NCI-H2081 treated with DMSO at 0.1 percent for 48 hours (cell line): ENCODE results near the gene WDR7.
"Not testable (repeated sequence)": the region's sequence is repeated elsewhere in the genome, so short reads cannot be mapped to it uniquely, and the experiment has no call there.

Experiments
- DNase-seq: peaks from one replicate; lab custom pipeline; 2025; lab: John Stamatoyannopoulos, UW

Gene WDR7

DNA sequence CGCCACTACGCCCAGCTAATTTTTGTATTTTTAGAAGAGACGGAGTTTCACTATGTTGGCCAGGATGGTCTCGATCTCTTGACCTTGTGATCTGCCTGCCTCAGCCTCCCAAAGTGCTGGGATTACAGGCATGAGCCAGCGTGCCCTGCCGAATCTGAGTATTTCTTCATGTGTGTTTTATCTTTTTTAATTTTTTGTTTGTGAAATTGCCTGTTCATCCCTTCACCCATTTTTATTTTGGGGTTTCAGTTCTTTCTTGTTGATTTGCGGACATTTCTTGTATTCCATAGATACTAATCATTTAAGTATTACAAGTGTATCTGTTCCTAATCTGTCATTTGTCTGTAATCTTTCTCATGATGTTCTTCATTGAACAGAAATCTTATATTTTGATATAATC lies 3.1 kb downstream of the WDR7 start:
- DNase-seq, result not testable (repeated sequence)

DNA sequence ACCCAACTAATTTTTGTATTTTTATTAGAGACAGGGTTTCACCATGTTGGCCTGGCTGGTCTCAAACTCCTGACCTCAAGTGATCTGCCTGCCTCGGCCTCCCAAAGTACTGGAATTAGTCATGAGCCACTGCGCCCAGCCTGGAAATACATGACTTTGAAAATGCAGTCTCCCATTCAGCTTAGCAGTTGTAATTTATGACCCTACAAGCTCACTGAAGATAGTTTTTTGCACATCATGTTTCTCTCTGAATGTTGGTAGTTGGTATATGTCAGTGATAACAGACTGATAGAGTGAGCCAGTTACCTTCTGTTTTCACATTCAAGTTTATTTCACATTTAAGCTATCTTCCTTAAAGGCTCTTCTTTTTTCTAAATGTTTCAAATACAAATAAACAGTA lies 7.1 kb downstream of the WDR7 start:
- no peak for DNase-seq

GRCh38 chr18:56659111-56659510 lies 8.0 kb downstream of the WDR7 start:
- DNase-seq, result no peak

DNA sequence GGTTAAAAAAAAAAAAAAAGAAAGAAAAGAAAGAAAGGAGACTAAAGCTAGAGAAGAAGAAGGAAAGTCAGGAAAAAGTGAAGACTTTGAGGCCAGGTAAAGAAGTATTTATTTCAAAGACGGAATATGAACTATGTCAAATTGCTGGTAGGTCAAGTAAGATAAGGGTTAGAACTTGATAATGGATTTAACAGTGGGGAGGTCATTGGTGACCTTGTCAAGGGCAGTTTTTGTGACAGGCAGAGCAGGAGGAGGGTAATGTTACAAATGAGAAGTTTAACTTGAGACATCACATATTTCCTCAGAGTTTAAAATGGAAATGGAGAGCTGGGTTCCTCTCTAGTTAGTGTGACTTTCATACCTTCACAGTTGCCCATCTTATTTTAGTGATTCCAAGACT lies 9.5 kb downstream of the WDR7 start:
- DNase-seq, result no peak

GRCh38 chr18:56661360-56662062 lies 10.4 kb downstream of the WDR7 start:
- DNase-seq, result no peak

DNA sequence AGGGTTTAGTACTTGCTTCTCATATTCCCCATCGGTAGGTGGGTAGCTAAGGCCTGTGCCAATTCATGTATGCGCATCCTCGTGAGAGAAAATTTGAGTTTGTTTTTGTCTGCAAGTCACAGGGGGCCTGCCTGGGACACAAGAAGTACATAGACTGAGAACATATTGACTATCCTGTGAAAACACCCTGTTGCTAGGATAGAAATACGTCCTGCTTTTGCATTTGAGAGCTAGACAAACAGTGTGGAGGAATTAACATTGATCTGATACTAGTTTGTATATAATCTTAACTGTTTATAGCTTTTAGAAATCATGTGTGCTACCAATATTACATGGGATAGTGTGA lies 10.9 kb downstream of the WDR7 start:
- DNase-seq, result no peak

DNA sequence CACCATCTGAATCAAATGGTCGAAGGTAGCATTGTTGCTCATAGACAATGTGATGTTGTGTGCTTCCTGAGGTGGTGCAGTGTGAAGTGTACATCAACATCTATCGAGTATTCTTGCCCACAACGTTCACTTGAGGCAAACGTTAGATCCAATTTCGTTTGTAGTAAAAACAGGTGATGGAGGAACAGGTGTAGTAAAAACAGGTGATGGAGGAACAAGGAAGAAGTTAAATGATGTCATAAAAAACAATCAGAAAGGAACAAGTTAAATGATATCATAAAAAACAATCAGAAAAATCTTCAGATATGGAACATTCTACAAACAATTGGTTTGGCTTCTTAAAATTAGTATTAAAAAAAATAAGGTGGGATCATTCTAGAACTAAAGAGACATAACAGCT lies 11.3 kb downstream of the WDR7 start:
- DNase-seq, result no peak

- DNase-seq, result no peak
Measured at GRCh38 chr18:56662902-56663301, 11.7 kb downstream of the WDR7 start.

- no peak for DNase-seq
Measured at GRCh38 chr18:56672391-56672790, 21.2 kb downstream of the WDR7 start.

GRCh38 chr18:56672981-56673380 lies 21.8 kb downstream of the WDR7 start:
- DNase-seq, result no peak

- DNase-seq, result no peak
Measured at GRCh38 chr18:56676639-56677038, 25.5 kb downstream of the WDR7 start.

DNA sequence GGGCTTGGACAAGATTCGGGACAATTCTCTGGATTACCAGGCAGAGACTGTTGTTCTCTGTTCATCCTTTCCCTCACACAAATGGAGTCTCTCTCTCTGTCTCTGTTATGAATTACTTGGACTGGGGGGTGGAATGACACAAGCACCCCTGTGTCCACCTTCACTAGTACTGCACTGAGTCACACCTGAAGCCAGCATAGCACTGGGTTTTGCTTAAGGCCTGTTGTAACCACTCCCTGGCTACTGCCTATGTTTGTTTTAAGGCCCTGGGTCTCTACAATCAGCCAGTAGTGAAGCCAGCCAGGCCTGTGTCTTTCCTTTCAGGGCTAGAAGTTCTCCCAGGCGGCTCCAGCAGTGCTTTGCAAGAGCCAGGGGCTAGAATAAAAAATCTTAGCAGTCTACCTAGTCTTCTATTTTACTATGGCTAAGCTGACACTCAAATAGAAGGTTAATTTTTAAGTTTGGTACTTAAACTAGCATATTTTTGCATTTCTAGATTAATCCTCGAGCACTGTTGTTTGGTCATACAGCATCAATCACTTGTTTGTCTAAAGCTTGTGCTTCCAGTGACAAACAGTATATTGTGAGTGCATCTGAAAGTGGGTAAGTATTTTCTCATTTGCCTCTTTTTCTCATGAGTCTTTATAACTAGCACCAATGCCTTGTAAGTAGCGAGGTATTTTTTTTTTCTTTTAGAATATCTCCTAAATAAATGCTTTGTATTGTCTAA lies 27.8 kb downstream of the WDR7 start:
- DNase-seq, result no peak

GRCh38 chr18:56684277-56684676 lies 33.1 kb downstream of the WDR7 start:
- no peak for DNase-seq

GRCh38 chr18:56691530-56691929 lies 40.4 kb downstream of the WDR7 start:
- DNase-seq, result no peak

GRCh38 chr18:56696966-56697365 lies 45.8 kb downstream of the WDR7 start:
- no peak for DNase-seq

GRCh38 chr18:56702946-56703345 lies 51.8 kb downstream of the WDR7 start:
- no peak for DNase-seq

DNA sequence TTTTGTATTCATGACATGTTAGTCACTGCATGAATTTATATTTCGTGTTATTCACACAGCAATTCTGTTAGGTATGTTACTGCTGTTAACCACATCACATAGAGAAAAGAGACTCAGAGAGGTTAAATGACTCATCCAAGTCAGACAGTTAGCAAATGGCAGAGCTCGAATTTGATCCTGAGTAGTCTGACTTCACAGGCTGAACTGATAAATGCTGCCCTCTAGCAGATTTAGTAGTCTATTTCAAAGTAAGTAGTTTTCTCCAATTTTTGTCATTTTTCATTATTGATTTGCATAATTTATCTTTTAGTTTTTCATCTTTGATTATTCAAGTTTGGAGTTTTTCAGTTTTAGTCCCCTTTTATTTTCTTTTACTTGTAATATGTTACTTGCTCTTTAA lies 58.3 kb downstream of the WDR7 start:
- DNase-seq, result no peak

DNA sequence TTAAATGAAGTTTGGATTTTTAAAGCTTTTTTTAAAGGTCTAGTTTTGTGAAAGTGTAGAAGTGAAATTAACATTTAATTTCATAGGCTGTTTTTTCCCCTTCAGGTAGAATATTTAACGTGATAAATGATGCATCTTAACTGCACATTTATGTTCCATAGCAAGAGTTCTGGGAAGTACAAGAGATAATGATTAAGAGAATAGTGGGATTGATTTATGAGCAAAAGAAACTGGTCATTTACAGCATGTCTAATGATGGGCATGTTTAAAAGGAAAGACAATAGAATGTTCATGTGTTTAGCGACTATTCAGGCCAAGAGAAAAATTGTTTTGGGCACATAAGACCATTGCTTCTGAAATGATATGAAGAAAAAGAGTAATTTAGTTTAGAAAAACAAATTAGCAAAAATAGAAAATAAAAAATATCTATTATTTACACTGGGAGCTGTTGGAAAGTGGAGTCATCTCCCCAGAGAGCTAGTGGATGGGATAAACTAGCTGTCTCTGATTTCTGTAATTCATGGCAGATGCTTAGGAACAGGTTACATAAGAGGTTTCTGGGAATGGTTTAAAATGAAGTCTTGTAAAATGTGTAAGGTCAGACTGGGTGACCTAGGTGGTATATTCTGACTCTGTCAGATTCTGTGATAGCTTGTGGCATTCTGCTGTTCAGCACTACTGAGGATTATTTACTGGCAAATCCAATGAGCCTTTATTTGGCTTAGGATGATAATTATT lies 60.7 kb downstream of the WDR7 start:
- DNase-seq, result no peak

GRCh38 chr18:56712761-56713160 lies 61.6 kb downstream of the WDR7 start:
- no peak for DNase-seq

GRCh38 chr18:56715121-56715520 lies 64.0 kb downstream of the WDR7 start:
- DNase-seq, result no peak

DNA sequence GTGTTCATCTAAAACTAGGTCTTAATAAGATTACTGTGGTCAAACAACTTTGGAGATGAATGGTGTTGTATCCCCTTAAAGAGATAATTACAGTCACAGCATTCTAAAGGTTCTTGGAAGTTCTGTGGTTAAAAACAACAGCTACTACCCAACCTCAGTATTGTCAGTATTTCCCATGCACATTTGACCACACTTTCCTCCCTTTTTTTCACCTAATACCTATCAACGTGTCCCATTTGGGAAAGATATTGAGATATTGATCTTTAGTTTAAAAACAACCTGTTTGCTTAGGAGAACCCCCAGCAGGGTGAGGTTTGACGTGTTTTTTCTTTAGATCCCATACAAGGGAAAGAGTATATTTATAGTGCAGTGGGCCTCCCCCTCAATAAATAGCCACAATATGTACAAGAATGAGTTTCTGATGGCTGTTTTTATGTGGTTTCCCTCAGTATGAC lies 65.6 kb downstream of the WDR7 start:
- DNase-seq, result no peak

DNA sequence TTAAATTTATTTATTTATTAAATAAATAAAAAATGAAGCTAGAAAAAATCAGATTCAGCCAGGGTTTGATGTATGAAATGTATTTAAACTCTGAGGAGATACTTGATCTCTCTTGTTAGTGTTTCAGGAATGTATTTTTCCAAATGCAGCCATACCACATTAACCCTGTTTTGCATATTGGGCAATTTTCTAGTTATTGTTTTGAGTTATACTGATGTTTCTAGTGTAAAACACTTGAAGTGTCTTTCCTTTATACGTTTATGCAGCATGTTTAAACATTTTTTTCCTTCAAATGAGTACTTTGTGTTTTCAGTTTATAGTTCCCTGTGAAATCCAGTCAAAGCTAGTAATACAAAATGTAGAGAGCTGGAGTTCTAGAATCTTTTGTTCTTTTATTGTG lies 69.9 kb downstream of the WDR7 start:
- DNase-seq, result no peak

- DNase-seq, result no peak
Measured at GRCh38 chr18:56721491-56721890, 70.3 kb downstream of the WDR7 start.
